Caco-2 (cell line): ENCODE data around the gene CENPT. TPM values are rescaled to one million over a fixed set of nuclear protein-coding genes. Genes with fewer than 3 reads are reported as not detected.

Experiments
- BruUV-seq: library from RNA; stranded (reverse); fragments of 400-500 nt; replicated peaks from 2 replicates; lab custom pipeline; 2021; lab: Mats Ljungman, UMichigan
- CTCF ChIA-PET: fragments of 300-600 bp; sonication (Branson Sonifier 250); formaldehyde crosslinking; loops from one replicate; lab custom pipeline; 2022; ENCODE audit warnings: antibody characterized with exemption; lab: Charles Lee
- POLR2A ChIA-PET: fragments of 300-600 bp; sonication (Branson Sonifier 250); formaldehyde crosslinking; loops from one replicate; lab custom pipeline; 2022; ENCODE audit warnings: antibody characterized with exemption; lab: Charles Lee
- DNase-seq, 2 experiments: peaks; one replicate each; pipeline versions ENCODE4 v3.0.0 to v3.0.0-alpha.2; 2020 to 2022
- H3K27me3 ChIP-seq: replicated peaks from 2 replicates; pipeline ENCODE4 v1.6.0; 2011; ENCODE audit warnings: low read length; ENCODE audit not compliant: control insufficient read depth, insufficient read depth
- H3K36me3 ChIP-seq: 2 replicates; pipeline ENCODE4 v1.5.1; 2011; ENCODE audit warnings: low read length; ENCODE audit not compliant: control insufficient read depth, insufficient read depth
- H3K4me1 ChIP-seq: fragments of 250-450 bp; sonication (Bioruptor Pico); 2 replicates; pipeline ENCODE4 v1.5.1; 2020; ENCODE audit warnings: mild to moderate bottlenecking
- H3K4me3 ChIP-seq: 2 replicates; pipeline ENCODE4 v1.5.1; 2011; ENCODE audit warnings: low read depth, mild to moderate bottlenecking, control low read depth, low read length
- H3K9me3 ChIP-seq: fragments of 250-450 bp; sonication (Bioruptor Pico); 2 replicates; pipeline ENCODE4 v1.5.1; 2020; ENCODE audit warnings: mild to moderate bottlenecking, moderate library complexity
- H3K27ac Mint-ChIP-seq: one replicate; pipeline ENCODE4 v1.8.0; 2022; ENCODE audit warnings: mixed read lengths; ENCODE audit not compliant: unreplicated experiment
- H3K27me3 Mint-ChIP-seq: one replicate; pipeline ENCODE4 v1.8.0; 2022; ENCODE audit warnings: mixed read lengths; ENCODE audit not compliant: insufficient read depth, unreplicated experiment
- H3K36me3 Mint-ChIP-seq: one replicate; pipeline ENCODE4 v1.8.0; 2022; ENCODE audit warnings: mild to moderate bottlenecking, mixed read lengths; ENCODE audit not compliant: insufficient read depth, unreplicated experiment
- H3K4me1 Mint-ChIP-seq: one replicate; pipeline ENCODE4 v1.8.0; 2022; ENCODE audit warnings: low read depth, mixed read lengths; ENCODE audit not compliant: unreplicated experiment
- H3K4me3 Mint-ChIP-seq: one replicate; pipeline ENCODE4 v1.8.0; 2022; ENCODE audit warnings: mild to moderate bottlenecking, moderate library complexity, mixed read lengths; ENCODE audit not compliant: unreplicated experiment
- H3K9me3 Mint-ChIP-seq: one replicate; pipeline ENCODE4 v1.8.0; 2022; ENCODE audit warnings: mixed read lengths; ENCODE audit not compliant: unreplicated experiment
- intact Hi-C: fragments of 100-400 bp; cut with micrococcal nuclease; formaldehyde crosslinking; loops from one replicate; pipeline ENCODE4 v1.10.0; 2022; ENCODE audit not compliant: unreplicated experiment
- total RNA-seq: library from RNA; stranded (reverse); gene quantifications from 2 replicates; pipeline ENCODE4 v1.2.3, GENCODE V29; 2022
- TF ChIP-seq, protein P1 (sequence below), 2 experiments: fragments of 200-600 bp in 1 of 2; IDR thresholded peaks; 1 replicate in 1 of 2; 2 replicates in 1 of 2; pipeline versions ENCODE4 v1.5.1 to v1.8.0; 2011 to 2022; ENCODE audit warnings: antibody characterized with exemption in 1 of 2, control low read depth in 1 of 2, inconsistent platforms in 1 of 2, low read depth in 1 of 2, low read length in 1 of 2, mild to moderate bottlenecking in 1 of 2, moderate library complexity in 1 of 2; ENCODE audit not compliant: insufficient read depth in 1 of 2, severe bottlenecking in 1 of 2, unreplicated experiment in 1 of 2

CENPT gene
- total RNA-seq, 1 experiment from 2014 or later, result 80.1 TPM

- no TSS peak for BruUV-seq
- Mint-ChIP-seq H3K27me3 (no peaks in the 10 kb centered on the region), H3K4me3 (no peak overlapping the region), H3K4me1 (peaks cover 6% of the 10 kb centered on the region), H3K27ac (no peak overlapping the region), H3K9me3 (no peaks in the 10 kb centered on the region), H3K36me3 (peaks cover 20% of the 10 kb centered on the region)
- intact Hi-C loops, result no loop called here
- POLR2A ChIA-PET, result no interaction called here
- H3K4me1 ChIP-seq, result no peaks in the 10 kb centered on the region; the same call in 1 of the 2 replicates
- peaks cover 11% of the 10 kb centered on the region for H3K36me3 ChIP-seq
- CTCF ChIA-PET, result no interaction called here
- DNase-seq, result no peak
- no peaks in the 10 kb centered on the region for H3K9me3 ChIP-seq
- no peak overlapping the region for H3K4me3 ChIP-seq
- no peaks in the 10 kb centered on the region for H3K27me3 ChIP-seq
- TF ChIP-seq, protein P1, sequence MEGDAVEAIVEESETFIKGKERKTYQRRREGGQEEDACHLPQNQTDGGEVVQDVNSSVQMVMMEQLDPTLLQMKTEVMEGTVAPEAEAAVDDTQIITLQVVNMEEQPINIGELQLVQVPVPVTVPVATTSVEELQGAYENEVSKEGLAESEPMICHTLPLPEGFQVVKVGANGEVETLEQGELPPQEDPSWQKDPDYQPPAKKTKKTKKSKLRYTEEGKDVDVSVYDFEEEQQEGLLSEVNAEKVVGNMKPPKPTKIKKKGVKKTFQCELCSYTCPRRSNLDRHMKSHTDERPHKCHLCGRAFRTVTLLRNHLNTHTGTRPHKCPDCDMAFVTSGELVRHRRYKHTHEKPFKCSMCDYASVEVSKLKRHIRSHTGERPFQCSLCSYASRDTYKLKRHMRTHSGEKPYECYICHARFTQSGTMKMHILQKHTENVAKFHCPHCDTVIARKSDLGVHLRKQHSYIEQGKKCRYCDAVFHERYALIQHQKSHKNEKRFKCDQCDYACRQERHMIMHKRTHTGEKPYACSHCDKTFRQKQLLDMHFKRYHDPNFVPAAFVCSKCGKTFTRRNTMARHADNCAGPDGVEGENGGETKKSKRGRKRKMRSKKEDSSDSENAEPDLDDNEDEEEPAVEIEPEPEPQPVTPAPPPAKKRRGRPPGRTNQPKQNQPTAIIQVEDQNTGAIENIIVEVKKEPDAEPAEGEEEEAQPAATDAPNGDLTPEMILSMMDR (IDR thresholded peaks at IDR 0.05; ENCODE audit: insufficient read depth in 1 of 2, low read depth in 1 of 2, low read length in 1 of 2, severe bottlenecking in 1 of 2, unreplicated experiment in 1 of 2), result no peak
These were observed 18.8 kb downstream of the CENPT start for GRCh38 chr16:67828651-67829050.

GRCh38 chr16:67825906-67826305 lies 21.6 kb downstream of the CENPT start:
- POLR2A ChIA-PET, result no interaction called here
- Mint-ChIP-seq H3K9me3 (no peaks in the 10 kb centered on the region), H3K36me3 (peaks cover 11% of the 10 kb centered on the region), H3K4me3 (no peak overlapping the region), H3K27ac (no peak overlapping the region), H3K4me1 (no peaks in the 10 kb centered on the region), H3K27me3 (no peaks in the 10 kb centered on the region)
- TF ChIP-seq, protein P1 (IDR thresholded peaks at IDR 0.05; ENCODE audit: insufficient read depth in 1 of 2, low read depth in 1 of 2, low read length in 1 of 2, severe bottlenecking in 1 of 2, unreplicated experiment in 1 of 2), result no peak
- Histone ChIP-seq H3K4me3 (no peak overlapping the region), H3K4me1 (no peaks in the 10 kb centered on the region), H3K9me3 (no peaks in the 10 kb centered on the region), H3K27me3 (no peaks in the 10 kb centered on the region), H3K36me3 (peaks cover 7% of the 10 kb centered on the region)
- no TSS peak for BruUV-seq
- intact Hi-C loops, result no loop called here
- DNase-seq, result no peak
- CTCF ChIA-PET, result interaction anchor here (2.6 kb wide), 1 partner anchor 9 kb away, joined by 13 read pairs; no protein-coding TSS in a partner anchor

GRCh38 chr16:67825119-67825518 lies 22.4 kb downstream of the CENPT start:
- no TSS peak for BruUV-seq
- peaks cover 11% of the 10 kb centered on the region for H3K36me3 Mint-ChIP-seq
- H3K9me3 Mint-ChIP-seq, result no peaks in the 10 kb centered on the region
- POLR2A ChIA-PET, result no interaction called here
- DNase-seq, result no peak
- H3K36me3 ChIP-seq, result peaks cover 2% of the 10 kb centered on the region; the same call in 1 of the 2 replicates
- H3K4me3 Mint-ChIP-seq, result no peak overlapping the region
- intact Hi-C loops, result no loop called here
- H3K4me1 ChIP-seq, result no peaks in the 10 kb centered on the region
- CTCF ChIA-PET, result interaction anchor here (2.6 kb wide), 1 partner anchor 9 kb away, joined by 13 read pairs; no protein-coding TSS in a partner anchor
- no peaks in the 10 kb centered on the region for H3K27me3 ChIP-seq
- no peak overlapping the region for H3K27ac Mint-ChIP-seq
- H3K4me3 ChIP-seq, result no peak overlapping the region
- H3K9me3 ChIP-seq, result no peaks in the 10 kb centered on the region
- TF ChIP-seq, protein P1 (IDR thresholded peaks at IDR 0.05; ENCODE audit: insufficient read depth in 1 of 2, low read depth in 1 of 2, low read length in 1 of 2, severe bottlenecking in 1 of 2, unreplicated experiment in 1 of 2), result no peak
- H3K4me1 Mint-ChIP-seq, result no peaks in the 10 kb centered on the region
- no peaks in the 10 kb centered on the region for H3K27me3 Mint-ChIP-seq
